Suppressor macrophage treated with lipopolysaccharide for 4 hours (primary cell): ENCODE data around the gene UBR3.
"Not testable (repeated sequence)": the region's sequence is repeated elsewhere in the genome, so short reads cannot be mapped to it uniquely, and the experiment has no call there.

Source experiments
- DNase-seq: peaks from one replicate; pipeline ENCODE4 v3.0.0-alpha.2; 2020

UBR3 gene

DNA sequence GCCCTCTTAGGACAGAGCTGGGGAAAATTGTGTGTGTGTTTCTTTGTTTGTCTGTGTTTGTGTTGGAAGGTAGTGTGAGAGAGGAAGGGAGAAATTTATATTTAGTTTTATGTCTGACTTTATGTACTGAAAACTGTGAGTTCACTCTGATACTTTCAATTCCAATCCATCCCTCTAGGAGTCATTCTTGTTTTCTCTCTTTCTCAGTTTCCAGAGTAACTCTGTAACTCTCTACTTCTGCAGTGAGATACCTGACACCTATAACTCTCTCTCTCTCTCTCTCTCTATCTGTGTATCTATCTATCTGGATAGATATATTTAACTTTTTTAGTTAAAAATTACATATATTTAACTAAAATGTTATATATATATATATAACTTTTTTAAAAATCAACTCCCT is 128.7 kb downstream of the UBR3 start:
- no peak for DNase-seq

DNA sequence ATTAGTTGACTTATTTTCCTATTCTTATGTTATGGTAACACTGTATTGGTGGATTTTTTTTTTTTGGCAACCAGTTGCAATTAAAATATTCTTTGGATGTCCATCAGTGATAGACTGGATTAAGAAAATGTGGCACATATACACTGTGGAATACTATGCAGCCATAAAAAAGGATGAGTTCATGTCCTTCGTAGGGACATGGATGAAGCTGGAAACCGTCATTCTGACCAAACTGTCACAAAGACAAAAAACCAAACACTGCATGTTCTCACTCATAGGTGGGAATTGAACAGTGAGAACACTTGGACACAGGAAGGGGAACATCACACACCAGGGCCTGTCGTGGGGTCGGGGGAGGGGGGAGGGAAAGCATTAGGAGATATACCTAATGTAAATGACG is 130.0 kb downstream of the UBR3 start:
- not testable (repeated sequence) for DNase-seq

DNA sequence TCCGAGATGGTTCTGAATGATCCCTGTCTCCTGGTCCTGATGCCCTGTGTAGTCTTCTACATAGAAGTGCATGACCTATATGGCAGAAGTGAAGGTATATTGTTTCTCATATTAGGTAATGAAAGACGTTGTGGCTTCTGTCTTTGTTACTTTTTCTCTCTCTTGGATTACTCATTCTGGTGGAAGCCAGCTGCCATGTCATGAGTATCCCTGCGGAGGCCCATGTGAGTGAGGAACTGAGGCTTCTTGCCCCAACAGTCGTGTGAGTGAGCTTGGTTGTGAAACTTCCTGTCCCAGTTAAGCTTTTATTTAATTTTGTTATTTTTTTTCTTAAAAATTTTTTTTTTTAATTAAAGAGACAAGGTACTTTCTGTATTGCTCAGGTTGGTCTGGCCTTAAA is 134.7 kb downstream of the UBR3 start:
- DNase-seq = peak; percentile 88

DNA sequence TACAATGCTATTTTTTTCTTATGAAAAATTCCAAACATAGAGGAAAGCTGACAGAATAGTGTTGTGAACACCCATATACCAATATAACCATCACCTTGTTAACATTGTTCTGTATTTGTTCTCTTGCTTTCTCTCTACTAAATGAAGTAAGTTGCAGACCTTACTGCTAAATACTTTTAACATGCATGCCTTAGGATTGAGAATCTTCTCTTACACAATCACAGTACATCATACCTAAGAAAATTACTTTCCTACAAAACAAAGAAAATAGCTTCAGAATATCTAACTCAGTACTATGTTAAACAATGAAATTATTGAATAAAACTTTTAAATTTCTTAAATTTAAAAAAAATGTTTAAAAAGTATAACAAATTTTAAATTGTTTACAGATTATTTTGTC is 136.5 kb downstream of the UBR3 start:
- no peak for DNase-seq

DNA sequence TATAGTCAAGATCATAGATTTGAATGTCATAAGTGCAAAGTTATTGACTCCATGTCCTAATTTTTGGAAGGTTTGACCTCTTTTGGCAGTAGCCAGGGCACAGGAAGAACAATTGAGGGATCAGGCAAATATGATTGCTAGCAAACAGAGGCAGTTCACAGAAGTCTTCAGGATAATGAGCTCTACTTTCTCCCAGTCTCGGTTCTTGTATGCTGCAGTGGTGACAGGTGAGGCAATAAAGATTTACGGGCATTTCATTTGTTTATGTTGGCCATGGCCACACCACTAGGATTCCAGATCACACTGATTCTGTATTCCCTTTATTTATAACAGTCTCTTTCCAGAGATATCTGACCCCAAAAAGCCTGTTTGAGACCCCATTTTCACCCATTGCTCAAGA is 137.5 kb downstream of the UBR3 start:
- DNase-seq = no peak

DNA sequence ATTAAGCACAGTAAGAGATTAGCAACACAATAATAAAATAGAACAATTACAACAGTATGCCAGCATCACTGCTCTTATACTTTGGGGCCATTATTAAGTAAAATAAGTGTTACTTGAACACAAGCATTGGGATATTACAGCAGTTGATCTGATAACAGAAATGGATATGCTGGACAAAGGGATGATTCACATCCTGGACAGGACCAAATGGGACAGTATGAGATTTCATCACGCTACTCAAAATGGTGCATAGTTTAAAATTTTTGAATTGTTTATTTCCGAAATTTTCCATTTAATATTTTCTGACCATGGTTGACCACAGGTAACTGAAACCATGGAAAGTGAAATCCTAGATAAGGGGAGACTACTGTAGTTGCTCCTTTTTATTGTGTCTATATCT is 138.2 kb downstream of the UBR3 start:
- no peak for DNase-seq

DNA sequence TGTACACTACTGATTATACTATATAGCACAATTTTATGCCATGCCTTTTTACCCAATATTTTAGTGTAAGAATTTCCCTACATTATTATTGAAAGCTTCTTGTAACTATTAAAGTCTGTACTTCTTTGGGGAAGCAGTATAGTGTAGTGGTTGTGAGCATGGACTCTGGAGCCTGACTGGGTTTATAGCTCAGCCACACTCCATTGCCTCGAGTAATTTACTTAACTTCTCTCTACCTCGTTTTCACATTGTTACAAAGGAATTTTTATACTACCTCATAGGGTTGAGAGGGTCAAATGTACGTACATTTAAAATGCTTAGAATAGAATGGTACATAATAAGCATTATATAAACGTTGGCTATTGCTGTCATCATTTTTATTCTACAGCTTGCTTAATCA is 139.2 kb downstream of the UBR3 start:
- no peak for DNase-seq

DNA sequence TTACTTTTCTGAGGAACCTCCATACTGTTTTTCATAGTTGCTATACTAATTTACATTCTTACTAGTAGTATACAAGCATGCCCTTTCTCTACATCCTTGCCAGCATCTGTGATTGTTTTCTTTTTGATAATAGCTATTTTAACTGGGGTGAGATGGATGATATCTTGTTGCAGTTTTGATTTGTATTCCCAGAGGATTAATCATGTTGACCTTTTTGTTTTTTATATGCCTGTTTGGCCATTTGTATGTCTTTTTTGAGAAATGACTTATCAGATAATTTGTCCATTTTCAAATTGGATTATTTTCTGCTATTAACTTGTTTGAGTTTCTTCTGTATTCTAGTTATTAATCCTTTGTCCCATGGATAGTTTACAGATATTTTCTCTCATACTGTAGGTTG is 141.5 kb downstream of the UBR3 start:
- DNase-seq = no peak

DNA sequence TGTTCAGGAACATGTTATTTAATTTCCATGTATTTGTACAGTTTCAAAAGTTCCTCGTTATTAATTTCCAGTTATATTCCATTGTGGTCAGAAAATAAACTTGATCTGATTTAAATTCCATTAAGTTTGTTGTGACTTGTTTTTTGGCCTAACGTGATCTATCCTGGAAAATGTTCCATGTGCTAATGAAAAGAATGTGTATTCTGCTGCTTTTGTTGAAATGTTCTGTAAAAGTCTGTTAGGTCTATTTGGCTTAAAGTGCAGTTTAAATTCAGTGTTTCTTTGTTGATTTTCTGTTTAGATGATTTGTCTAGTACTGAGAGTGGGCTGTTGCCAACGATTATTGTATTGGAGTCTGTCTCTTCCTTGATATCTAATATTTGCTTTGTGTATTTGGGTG is 148.0 kb downstream of the UBR3 start:
- DNase-seq = no peak

DNA sequence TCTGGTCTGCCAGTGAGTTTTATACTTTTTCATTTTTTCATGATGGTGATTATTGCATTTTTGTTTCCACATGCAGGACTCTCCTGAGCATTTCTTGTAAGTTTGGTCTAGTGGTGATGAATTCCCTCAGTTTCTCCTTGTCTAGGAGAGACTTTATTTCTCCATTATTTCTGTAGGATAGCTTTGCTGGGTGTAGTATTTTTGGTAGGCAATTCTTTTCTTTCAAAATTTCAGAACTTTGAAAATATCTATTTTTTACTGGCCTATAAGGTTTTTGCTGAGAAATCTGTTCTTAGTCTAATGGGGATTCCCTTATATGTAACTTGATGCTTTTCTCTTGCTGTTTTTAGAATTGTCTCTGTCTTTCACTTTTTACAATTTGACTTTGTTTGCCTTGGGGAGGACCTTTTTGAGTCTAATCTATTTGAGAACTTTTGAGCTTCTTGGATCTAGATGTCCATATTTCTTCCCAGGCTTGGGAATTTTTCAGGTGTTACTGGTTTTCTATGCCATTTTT is 149.1 kb downstream of the UBR3 start:
- no peak for DNase-seq

DNA sequence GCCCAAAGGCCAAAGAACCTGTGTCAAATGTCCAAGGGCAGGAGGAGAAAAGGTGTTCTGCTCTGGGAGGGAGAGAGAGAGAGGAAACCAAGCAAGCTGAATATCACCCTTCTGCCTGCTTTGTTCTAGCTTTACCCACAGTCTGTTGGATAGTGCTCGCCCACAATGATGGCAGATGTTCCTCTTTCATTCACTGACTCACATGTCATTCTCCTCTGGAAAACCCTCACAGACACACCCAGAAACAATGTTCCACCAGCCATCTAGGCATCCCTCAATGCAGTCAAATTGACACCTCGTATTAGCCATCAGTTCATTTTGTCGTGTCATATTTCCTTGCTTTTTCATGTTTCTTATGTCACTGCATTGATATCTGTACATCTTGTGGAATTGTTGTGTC is 150.3 kb downstream of the UBR3 start:
- peak; percentile 81 for DNase-seq

DNA sequence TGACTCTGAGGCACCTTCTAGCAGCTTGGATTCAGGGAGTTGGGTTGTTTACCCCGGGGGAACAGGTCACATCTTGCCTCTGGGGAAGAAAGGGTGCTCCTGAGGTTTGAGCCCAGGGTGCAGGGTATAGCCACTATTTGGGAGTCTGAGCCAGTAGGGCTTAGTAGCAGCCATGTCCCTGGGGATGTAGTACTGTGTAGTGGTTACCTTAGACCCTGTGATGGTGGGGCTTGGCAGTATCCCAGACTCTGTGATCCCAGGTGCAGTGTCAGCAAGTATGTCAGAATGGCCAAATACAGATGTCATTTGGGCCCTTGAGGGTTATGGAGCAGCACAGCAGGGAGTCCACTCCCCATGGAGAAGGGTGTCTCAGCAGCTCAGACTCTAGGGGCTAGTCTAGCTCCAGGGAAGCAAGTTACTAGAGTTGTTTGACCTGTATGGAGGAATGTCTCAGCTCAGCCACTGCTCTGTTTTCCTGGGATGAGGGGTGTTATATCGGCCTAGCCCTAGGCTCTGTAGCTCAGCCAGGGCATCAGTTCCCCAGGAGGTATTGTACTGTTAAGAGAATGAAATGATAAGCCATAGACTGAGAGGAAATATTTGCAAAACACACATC is 151.3 kb downstream of the UBR3 start:
- no peak for DNase-seq

DNA sequence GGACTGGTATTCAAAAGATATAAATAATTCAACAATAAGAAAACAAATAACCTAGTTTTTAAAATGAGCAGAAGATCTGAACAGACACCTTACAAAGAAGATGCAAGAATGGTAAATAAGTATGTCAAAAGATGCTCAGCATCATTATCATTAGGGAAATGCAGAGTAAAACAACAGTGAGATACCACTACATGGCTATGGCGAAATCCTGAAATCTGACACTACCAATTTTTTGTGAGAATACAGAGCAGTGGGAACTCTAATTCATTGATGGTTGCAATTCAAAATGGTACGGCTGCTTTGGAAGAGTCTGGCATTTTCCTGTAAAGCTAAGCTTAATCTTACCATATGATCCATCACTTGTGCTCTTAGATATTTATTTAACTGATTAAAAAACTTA is 151.8 kb downstream of the UBR3 start:
- DNase-seq = no peak

DNA sequence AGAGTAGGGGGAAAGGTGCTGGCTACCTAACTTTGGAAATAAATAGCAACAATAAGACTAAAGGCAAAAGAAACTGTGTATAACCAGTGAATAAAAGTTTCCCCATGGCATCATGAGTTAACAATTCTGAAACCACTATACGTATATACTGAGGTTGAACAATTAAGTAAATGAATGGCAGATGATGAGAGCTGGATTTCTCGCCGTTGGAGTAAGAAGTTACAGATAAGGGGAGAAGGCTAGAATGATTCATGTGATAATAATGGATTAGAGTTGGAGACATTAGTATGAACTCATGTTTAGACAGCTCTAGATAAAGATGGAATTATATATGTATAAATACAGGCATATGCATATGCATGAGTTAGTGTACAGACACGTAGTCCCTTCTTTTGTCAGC is 152.7 kb downstream of the UBR3 start:
- DNase-seq = no peak

DNA sequence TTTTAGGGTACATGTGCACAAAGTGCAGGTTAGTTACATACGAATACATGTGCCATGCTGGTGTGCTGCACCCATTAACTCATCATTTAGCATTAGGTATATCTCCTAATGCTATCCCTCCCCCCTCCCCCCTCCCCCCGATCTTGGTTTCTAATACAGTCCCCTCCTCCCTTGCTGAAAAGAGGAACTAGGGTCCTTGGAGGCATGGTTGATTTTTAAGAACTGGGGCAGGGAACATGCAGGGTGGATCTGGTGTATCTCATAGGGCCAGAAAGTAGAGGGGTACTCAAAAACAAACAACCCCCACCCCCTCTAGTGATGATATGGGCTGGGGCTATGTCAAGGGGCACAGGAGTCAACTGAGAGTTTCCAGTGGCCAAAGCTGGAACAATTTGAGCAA is 153.4 kb downstream of the UBR3 start:
- no peak for DNase-seq

DNA sequence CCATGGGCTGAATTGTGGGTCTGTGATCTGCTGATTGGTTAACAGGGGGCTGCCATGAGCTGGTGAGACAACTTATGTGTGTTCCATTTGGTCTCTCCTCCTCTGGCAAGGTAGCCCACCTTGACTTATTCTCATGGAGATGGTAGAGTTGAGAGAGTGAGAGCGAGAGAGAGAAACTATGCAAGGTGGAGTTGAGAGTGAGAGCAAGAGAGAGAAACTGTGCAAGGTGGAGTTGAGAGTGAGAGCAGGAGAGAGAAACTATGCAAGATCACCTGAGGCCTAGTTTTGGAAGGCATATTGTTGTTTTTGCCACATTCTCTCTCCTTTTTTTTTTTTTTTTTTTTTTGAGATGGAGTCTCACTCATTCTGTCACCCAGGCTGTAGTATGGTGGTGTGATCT is 155.7 kb downstream of the UBR3 start:
- DNase-seq = no peak

DNA sequence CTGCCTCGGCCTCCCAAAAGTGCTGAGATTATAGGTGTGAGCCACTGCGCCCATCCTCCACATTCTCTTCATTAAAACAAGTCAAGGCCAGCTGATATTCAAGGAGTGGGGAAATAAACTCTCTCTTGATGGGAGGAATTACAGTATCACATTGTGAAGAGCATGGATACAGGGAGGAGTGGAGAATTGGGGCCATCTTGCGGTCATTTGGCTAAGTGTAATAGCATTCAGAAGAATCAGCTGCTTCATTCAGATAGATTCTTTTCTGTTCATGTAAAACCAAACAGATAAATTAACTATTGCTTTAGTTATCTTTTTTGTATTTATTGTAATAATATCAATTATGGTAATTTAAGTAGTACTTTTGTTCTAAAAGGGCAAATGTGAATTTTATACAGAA is 156.3 kb downstream of the UBR3 start:
- DNase-seq = no peak

DNA sequence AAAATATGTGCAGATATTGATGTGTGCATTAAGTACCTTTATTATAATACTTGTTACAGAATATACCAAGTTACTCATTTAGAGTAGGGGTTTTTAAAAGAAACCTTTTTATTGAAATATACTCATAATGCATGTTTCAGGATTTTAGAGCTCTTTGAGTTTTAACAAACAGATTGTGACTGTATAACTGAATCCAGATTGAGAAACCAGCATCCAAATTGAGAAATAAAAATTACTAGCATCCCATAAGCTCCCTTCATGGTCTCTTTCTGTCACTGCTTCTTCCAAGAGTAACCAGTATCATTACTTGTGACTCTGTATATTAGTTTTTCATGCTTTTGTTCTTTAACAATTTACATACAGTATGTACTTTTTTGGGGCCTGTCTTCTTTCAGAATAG is 156.9 kb downstream of the UBR3 start:
- DNase-seq = no peak

DNA sequence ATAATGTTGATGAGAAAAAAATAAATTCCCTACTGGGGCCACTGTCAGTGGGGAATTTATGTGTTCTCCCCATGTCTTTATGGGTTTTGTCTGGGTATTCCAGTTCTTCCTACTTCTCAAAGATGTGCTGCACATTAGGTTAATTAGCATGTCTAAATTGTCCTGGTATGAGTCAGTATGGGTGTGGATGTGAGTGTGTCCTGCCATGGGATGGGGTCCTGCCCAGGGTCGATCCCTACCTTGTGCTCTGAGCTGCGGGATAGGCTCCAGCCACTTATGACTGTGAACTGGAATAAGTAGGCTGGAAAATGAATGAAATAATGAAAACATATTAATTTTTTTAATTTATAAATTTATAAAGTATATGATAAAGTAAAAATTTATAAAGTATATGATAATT is 167.5 kb downstream of the UBR3 start:
- no peak for DNase-seq

DNA sequence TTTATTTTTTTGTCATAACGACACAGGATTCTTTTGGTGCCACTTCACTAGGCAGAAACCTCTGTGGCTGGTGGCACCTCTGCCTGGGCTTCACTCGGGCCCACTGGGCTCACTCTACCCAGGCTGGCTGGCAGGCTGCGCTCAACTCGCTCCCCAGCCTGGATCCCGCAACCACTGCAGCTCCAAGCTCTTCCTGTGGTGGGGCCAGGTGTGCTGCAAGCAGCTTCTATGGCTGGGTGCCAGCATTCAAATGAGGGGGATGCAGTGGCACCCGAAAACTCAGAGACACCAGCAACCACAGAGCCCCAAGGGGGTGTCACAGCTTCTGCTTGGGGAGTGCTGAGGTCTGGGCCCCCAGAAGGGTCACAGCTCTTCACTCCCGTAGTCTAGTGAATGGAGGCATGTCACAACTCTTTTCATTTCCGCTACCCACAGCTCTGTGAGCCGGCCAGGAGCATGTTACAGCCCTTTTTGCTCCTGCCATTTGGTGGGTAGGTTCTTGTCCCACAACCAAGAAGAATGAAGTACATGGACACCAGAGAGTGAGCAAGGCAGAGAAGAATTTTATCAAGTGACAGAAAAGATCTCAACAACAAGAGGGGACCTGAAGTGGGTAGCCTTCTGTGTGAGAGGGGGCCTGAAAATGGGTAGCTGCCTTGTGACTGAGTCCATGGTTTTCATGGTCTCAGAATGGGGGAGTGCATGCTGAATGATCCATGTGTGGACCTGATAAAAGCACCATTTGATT is 170.1 kb downstream of the UBR3 start:
- no peak for DNase-seq

DNA sequence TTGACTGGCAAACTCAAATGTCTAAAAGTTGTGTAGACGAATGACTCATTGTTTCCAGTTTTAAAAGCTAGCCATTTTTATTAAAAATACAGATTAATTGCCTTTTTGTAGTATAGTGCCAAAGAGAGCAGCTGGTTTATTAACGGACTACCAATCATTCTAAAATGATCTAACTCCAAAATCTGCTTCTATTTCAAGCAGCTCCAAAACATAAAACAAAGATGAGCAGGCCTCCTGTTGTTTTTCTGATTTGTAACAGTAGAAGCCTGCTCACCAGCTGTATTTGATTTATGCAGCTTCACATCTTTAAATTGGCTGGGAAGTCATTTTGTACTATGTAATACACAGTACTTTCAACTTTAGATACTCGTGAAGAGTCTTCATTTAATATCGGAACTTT is 171.8 kb downstream of the UBR3 start:
- DNase-seq = no peak

DNA sequence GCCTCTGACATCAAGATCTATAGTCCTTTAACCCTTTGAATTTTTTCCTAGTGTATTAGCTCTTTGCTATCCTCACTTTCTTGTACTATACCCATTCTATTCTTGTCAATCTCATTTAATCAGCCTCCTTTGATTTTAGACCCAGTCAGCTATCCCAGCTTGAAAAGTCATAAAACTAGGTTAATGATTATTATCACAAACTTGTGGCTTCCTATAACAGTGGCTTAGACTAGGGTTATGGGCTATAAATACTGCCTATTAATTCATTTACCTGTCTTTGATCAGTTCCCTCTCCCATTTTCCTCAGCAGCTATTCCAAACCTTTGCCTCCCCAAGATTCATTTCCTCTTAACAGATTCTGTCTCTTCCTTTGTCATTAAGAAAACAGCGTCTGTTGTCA is 174.8 kb downstream of the UBR3 start:
- no peak for DNase-seq

DNA sequence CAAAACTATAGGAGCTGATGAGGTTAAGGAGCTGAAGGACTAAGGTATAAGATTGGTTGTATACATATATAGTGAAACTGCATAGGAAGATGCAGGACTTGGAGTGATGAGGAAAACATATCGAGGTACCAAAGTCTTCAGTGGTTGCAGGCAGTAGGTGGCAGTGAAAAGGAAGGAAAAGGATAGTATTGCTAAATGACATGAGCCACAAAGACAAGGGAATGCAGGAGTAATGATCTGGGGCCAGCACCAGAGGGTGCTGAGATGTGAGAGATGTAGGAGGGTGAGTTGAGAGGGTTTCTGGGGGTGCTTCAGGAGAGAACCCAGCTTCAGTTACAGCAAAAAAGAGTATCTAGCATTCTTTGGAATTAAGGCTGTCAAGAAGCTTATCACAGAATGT is 178.4 kb downstream of the UBR3 start:
- DNase-seq = no peak

DNA sequence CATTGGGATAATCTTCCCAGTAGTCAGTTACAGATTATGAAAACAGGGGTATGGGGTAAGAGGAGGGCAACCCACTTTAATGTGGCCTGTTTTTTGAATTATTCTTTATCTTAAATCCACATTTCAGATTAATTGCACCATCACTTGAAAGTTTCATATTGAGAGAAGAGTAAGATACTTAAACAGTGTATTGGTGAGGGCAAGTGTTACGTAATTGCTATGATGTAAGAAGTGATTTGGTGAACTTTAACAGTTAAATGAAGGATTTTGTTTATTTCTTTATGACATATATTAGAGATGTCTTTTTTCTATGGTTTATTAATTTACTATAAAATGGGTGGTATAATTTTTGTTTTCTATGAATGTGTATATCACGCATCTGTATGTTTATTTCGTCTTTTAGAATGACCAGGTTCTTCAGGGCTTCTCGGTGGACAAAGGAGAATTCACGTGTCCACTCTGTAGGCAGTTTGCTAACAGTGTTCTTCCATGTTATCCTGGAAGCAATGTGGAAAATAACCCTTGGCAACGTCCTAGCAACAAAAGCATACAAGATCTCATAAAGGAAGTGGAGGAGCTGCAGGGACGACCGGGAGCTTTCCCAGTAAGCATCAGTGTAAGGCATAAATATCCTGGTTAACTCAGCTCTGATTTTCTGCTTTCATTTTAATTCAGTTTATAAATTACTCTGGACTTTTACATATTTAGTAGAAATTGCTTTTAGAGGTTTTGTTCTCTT is 179.5 kb downstream of the UBR3 start:
- peak; percentile 9 for DNase-seq
